Hematopoietic multipotent progenitor cell treated with erythropoietin and hydrocortisone succinate and interleukin-3 and kit ligand, for 4 days (in vitro differentiated cells): ENCODE measurements around the gene UROS.

Experiments
- DNase-seq: peaks from one replicate; pipeline ENCODE4 v3.0.0-alpha.2; 2015

Gene UROS

GRCh38 chr10:125785791-125786190 is 37.3 kb downstream of the UROS start:
- DNase-seq, result no peak

DNA sequence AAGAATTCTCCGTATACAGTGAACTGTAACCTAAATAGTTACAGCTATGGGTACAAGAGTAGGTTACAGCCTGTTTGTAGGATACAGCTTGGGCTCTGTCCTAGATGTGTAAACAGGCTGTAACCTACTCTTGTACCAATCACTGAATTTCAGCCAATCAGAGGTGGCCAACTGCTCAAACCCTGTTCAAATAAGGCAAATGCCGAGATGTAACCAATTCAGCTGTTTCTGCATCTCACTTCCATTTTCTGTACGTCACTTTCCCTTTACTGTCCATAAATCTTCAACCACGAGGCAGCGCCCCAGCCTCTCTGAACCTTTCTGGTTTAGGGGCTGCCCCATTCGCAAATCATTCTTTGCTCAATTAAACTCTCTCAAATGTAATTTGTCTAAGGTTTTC is 39.1 kb downstream of the UROS start:
- peak; percentile 25 for DNase-seq

- no peak for DNase-seq
Measured at GRCh38 chr10:125783408-125783807, 39.6 kb downstream of the UROS start.

GRCh38 chr10:125782616-125783015 is 40.4 kb downstream of the UROS start:
- no peak for DNase-seq

- DNase-seq, result no peak
Measured at GRCh38 chr10:125782054-125782453, 41.0 kb downstream of the UROS start.

- DNase-seq, result no peak
Measured at GRCh38 chr10:125781374-125781773, 41.7 kb downstream of the UROS start.

DNA sequence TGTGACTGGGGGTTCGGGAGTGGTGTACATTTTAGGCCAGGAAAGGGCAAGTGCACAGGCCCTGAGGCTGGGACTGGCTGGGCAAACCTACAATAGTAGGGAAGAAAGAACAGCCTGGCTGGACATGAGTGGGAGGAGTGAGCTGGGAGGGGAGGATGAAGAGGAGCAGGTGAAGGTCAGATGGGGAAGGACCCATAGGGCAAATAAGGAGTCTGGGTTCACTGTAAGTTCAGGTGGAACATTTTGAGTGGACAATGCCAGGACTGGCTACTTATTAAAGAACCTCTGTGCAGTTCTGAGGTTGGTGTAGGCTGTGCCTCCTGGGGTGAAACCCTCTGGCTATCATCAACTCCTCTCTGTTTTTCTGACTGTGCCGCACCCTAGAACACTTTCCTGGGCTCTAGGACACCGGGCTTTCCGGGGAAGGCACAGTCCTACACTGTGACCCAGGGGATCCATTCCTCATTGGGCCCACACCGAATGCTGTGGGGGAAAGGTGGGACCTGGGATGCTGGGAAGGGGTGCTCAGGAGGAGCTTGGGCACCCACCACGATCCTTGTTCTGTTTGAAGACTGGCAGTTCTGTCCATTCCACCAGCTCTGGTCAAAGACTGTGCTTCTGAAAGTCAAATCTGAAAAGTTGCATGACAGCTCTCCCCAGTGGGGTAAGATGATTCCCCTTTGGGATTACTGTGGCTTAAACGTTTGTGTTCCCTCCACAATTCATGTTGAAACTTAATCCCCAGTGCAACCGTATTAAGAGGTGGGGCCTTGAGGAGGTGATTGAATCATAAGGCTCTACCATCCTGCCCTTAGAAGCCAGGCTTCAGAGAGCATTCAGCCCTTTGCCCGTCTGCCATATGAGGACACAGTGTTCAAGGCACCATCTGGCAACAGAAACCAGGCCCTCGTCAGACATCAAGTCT is 43.4 kb downstream of the UROS start:
- no peak for DNase-seq

DNA sequence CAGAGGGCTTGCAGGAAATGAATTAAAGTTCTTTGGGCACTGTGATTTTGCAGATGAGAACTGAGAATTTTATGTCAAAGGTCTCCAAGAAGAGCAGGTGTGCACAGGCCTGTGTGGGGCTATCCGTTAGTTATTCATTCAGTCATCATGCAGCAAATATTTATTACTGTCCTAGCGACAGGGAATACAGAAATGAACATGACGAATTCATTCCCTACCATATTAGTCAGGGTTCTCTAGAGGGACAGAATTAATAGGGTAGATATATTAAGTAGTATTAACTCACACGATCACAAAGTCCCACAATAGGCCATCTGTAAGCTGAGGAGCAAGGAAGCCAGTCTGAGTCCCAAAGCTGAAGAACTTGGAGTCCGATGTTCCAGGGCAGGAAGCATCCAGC is 44.5 kb downstream of the UROS start:
- no peak for DNase-seq

- no peak for DNase-seq
Measured at GRCh38 chr10:125777806-125778205, 45.3 kb downstream of the UROS start.

DNA sequence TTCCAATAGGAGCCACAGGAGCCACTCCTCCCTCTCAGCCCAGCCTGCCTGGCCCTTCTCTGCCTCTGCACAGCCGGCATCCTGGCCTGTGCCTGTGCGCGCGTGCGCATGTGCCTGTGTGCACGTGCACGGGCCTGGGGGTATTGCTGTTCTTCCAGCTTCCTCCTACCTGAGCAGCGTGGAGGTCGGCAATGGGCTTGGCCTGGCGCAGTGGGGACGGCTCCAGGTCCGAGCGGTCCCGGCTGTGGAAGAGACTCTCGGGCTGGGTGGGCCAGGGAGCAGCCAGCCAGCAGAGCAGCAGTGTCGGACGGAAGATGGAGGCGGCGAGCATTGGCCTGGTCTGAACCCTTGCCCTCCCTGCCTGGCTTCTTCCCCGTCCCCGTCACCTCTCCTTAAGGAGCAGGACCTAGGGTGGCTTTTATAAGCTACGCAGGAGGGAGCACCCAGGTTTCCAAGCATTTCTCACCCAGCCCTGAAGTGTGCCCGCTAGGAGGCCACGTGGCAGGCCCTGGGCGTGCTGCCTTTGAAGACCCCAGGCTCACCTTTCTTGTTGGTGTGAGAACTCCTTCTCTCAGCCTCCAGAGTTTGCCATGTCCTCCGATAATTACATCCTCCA is 47.5 kb downstream of the UROS start, which contains the start of gene MMP21:
Gene MMP21 (minus strand): TSS at position 331 of the 616 bp plus-strand sequence. CDS start 0 bp downstream, at position 331.
- DNase-seq, result no peak

DNA sequence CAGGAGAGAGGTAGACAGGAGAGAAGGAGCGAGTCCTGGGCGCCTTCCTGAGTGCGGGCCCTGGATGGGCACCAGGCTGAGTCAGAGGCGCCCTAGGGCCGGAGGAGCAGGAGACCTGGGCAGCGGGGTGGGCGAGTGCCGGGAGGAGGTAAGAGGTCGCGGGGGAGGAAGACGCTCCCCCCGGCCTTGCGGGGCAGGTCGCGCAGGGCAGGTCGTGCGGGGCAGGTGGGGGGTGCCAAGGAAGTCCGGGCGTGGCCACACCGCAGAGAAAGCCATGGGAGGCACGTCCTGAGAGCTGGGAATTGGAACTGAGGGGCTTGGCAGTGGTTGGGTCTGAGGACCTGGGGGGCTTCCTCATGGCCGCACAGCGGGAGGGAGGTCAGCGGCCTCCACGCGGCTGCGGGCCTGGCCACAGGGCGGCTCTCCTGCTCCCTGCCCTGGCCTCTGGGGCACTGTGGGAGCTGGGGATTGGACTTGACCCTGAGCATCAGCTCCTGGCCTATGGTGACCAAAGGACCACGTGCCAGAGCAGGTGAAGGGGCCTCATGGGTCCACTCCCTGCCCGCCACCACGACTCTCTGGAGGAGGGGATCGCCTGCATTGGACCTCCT is 48.4 kb downstream of the UROS start:
- no peak for DNase-seq

GRCh38 chr10:125773687-125774543 is 49.1 kb downstream of the UROS start:
- no peak for DNase-seq

DNA sequence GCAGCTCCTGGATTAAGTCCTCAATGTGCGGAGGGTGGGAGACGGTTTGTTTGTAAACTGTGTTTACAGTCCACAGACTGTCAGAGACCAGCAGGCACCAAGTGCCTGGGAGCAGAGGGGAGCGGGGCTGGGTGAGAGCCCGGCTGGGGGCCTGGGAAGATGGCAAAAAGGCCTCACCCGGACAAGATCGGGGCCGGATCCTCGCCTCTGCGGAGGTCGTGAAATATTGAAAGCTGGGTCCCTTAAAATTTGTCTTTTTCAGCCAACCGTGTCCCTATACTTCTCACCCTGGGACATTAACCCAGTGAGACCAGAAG is 50.2 kb downstream of the UROS start:
- DNase-seq, result no peak

DNA sequence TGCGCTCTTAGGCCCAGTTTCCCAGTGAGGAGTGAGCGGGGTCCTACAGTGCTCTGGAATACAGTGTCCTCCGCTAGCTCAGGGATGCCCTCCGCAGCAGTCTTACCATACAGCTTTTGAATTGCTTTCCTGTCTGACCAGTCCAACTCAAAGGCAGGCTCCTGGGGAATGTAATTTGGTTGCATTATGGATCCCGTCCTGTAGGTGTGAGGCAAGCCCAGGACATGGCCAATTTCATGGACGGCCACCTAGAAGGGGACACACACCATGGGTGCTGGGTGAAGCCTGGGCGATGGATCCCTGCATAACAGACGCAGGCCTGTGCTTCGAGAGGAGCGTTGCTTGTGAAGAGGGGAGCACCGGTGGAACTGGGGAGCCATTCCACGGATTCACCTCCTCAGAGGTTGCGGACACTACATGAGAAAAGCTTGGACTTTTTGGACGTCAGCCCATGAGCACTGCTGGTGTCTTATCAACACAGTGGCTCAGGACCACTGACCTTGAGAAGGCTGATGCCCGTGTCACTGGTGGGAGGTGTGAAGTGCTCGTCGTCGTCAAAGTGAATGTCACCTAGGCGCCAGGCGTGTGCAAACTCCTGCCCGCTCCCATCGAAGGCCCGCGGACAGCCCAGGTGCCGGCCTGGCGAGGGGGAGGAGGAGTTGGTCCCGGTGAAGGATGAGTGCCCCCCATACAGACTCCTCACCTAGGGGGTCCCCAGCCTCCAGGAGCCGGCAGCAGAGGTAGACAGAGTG is 50.8 kb downstream of the UROS start:
- no peak for DNase-seq

DNA sequence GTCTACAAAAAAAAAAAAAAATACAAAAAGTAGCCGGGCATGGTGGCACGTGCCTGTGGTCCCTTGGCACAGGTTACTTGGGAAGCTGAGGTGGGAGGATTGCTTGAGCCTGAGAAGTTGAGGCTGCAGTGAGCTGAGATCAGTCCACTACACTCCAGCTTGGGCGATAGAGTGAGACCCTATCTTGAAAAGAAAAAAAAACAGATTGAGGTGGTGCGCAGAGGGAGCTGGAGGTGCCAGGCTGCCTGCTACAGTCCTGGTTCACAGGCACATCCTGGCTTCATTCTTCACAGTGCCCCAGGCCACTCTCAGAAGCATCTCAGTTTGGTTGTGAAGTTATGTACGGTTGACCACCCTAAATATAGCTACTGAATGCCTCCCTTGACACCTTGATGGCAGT is 52.2 kb downstream of the UROS start:
- no peak for DNase-seq

- no peak for DNase-seq
Measured at GRCh38 chr10:125769175-125769574, 53.9 kb downstream of the UROS start.

- DNase-seq, result peak; percentile 9
Measured at GRCh38 chr10:125768219-125768855, 54.7 kb downstream of the UROS start.

DNA sequence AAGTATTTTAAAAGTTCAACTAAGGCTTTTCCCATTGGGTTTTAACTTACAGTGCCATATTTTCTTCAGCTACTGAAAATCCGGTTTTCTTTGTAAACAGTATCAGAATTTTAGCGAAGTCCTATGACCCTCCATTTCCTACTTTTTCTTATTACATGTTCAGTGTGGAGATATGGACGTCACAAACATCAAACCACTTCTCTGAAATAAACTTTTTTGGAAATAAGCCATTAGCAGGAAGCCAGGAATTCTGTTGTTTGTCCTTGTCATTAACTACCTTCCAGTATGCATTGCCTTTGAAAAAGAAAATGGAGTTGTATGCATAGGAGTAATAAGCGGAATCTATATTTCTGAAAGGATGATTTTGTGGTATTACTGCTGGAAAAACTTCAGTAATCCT is 56.5 kb downstream of the UROS start:
- no peak for DNase-seq

GRCh38 chr10:125765835-125766234 is 57.2 kb downstream of the UROS start:
- no peak for DNase-seq

DNA sequence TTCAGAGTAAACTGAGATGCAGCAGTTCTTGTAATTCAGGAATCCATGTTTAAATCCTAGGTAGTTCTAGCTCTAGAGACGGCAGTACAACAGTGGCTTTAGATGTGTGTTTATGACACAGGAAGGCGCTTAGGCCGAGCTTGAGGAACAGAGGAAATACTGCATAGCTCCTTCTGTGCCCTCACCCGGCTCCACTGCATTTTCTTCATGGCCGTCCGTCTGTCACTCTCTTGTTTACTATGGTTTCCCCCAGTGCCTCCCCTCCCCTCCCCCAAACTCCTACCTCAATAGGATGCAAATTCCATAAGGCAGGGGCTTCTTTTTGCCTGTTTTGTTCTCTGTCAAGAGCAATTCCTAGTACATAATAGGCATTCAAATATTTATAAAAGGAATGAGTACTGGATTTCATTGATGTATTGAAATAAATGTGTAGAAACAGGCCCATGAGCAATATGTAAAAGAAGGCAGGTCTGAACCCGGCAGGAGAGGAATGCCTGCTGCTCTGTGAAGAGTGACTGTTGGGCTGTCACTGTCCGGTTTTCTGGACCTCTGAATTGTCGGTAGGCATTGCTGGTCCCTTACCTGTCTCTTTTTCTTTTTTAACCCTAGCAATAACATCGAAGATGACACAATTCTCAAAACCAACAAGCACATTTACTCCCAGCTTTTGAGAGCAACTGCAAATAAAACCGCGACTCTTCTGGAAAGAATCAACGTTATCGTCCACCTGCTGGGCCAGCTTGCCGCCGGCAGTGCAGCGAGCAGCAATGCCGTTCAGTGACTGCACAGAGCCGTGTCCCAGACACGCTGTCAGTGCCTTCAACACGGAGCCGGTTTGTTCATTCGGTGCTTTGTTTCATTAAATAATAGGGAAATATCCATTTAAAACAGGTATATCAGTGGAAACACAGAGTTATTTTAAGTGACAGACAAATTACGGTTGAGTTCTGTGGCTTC is 60.1 kb downstream of the UROS start:
- DNase-seq, result no peak

GRCh38 chr10:125761961-125762360 is 61.1 kb downstream of the UROS start:
- no peak for DNase-seq
